ENCODE results near the gene CPVL. TPM values are rescaled to one million over a fixed set of nuclear protein-coding genes. Genes with fewer than 3 reads are reported as not detected.
A peak's percentile ranks its signal among the peaks of the same experiment; 100 is the strongest.

CPVL gene
- total RNA-seq, 1 experiment from 2014 or later: 27.5 TPM

DNA sequence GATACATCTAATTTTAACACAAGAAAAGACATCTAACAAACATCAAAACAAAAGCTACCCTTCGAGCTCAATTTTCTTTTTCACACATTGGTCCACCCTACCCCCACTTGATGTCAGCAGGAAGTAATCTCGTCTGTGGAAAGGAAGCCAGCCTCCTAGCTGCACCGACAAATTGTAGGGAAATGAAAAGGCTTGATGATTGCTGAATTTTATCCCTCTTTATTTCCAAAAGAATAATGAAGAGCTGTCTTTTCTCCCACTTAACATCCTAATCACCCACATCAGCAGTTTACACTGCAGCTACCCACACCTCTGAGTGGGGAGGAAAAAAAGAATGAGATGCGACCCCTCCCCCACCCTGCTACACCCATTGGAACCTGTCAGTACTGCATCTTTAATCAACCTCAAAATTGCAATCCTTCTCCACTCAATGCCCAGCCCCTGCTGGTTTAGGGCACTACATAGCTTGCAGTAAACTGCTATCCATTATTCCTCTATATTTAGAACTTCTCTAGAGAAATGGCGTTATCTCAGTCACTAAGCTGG, 10.6 kb upstream of the CPVL start:
- no peak for DNase-seq (ENCODE audit: low spot score)

DNA sequence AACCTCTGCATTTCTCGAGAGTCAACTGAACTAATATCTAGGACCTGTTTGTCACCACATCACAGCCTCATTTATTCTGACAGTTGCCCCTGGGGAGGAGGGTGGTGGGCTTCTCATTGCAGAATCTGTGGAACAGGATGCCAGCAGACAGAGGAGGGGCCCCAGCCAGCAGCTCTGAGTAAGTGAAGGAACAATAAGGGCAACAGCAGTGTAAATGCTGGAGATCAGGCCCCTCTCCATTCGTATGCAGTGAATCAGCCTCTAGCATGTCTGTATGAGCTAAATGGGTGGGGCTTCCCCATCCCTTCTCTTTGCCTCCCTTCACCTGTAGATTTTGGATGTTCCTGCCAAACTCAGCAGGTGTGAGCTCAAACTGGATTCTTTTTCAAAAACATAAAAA, 7.7 kb upstream of the CPVL start:
- DNase-seq (ENCODE audit: low spot score): no peak

DNA sequence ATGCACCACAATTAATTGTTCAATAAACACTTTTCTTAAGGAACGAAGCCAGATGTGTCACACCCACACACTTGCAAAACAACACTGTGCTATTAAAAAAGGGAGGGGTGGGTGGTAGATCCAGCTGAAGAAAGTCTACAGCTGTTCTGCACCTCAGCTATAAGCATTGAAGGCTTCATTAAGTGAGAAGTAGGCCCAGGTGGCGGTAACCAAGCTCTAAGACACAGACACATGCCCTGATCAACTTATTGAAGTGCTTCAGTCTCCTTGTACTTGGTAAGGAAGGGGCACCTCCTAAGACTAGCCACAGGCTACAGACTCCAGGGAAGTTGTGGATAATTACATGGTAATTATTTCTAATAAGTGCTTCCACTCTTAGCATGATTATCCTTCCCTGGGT, 4.5 kb upstream of the CPVL start:
- DNase-seq (ENCODE audit: low spot score): no peak

DNA sequence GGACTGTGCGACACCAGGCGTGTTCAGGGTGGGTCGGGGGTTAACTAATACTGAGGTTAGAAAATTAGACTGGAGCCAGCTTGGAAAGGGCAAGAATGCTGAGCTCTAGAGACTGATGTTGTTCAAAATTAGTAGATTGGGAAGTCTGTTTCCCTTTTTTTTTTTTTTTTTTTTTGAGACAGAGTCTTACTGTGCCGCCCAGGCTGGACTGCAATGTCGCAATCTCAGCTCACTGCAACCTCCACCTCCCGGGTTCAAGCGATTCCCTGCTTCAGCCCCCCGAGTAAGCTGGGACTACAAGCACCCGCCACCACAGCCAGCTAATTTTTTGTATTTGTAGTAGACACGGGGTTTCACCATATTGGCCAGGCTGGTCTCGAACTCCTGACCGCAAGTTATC, 2.7 kb upstream of the CPVL start:
- no peak for DNase-seq (ENCODE audit: low spot score)

DNA sequence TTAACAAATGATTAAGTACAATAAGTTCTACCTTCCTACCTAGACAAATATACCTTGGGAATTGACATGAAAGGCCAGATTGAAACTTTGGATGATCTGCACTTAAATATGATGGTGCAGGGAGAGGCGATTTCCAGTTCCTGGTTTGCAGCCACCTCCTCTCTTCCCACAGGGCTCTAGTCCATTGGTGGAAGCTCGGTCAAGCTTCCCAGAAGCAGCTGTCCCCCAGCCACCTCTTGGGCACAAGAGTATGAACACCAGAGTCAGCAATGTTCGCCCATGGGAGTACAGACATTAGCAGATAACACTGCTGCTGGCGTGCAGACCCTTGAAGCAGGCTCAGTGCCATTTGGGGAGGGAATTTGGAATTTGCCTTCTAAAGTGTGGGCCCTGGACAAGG, 1.5 kb upstream of the CPVL start:
- DNase-seq (ENCODE audit: low spot score): no peak

DNA sequence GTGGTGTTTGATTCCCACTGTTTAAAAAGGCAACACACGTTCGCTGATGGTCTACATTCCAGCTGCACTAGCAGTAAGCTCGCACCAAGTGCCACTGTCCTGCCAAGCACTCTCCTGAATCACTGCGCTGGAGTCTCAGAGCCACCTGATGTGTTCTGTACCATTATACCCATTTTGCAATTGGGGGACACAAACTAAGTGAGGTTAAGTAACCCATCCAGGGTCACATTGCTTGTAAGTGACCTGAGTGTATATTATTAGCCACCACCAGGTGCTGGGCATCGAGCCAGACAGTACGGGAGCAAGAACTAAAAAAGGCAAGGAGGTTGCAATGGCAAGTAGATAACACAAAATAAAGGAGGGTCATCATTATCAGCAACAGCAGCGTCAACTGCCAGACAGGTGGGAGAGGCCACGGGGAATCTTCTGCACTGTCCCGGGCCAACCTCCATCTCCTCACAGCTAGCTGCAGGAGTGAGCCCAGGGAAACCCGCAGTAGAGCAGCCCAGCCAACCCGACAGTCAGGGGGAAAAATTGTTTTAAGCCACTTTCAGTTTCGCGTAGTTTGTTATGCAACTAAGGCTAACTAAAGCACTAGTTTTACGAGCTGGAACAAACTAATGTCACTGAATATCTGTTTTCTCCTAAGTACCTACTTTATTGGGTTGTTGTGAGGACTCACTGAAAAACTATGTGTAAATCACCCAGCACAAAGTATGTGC, 712 bp upstream of the CPVL start:
- DNase-seq (ENCODE audit: low spot score): peak; percentile 14

DNA sequence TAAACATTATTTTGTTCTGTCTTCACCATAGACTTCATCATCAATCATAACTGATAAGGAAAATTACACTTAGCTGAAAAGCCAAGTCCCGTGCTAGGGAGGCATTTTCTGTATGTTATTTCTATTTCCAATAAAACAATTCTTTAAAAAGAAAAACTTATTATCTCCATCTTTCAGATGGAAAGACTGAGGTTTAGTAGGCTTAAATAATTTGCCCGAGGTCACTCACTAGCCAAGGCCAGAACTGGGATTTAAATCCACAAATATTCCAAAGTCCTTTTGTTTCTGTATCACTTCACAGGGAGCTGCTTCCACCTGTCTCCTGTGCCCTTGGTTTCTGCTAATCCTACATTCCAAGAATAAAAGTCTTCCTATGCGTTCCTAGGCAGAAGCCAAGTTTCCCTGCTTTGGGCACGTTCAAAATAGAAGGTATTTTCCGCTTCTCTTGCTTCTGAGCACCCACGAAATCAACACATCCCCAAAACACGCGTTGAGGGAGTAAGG, 732 bp downstream of the CPVL start:
- no peak for DNase-seq (ENCODE audit: low spot score)

DNA sequence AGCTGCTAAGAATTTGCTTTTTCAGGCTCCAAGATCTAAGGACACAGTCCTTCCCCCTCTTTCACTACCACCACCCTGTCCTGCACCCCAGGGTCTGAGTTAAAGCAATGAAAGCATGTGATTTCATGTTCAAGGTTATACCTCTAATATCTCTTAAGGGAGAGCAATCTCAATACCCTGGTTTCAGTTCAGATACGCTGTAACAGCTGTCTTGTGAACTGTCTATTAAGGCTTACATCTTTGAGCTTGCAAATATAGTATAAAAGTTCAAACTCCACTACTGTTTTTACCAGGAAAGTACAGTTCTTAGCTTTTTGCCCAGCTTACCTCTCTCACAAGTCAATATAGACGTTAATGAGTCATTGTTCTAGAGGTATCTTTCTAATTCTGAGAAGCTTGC, 2.6 kb downstream of the CPVL start:
- DNase-seq (ENCODE audit: low spot score): no peak

DNA sequence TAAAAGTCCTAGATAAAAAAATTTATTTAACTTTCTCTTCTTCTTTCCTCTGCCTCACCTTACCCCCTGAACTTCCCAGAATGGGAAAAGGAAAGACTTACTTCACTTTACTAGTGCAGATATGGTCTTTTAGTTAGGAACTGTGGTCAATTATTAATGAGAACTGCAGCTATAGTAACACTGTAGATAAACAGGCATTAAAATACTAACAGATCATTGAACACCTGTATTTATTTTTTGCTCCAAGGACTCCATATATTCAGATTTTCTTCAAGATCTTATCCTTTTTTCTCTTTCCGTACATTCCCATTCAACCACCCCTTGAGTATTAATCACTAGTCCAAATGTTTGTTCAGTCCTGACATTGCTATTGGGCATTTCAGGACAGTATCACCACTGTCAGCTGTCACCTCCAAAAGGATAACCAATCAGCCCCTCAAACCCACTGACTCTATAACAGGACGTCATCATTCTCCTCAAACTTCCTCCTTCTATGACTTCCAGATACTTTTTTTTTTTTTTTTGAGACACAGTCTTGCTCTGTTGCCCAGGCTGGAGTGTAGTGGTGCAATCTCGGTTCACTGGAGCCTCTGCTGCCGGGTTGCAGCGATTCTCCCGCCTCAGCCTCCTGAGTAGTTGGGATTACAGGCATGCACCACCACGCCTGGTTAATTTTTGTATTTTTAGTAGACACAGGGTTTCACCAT, 4.2 kb downstream of the CPVL start:
- DNase-seq (ENCODE audit: low spot score): no peak

DNA sequence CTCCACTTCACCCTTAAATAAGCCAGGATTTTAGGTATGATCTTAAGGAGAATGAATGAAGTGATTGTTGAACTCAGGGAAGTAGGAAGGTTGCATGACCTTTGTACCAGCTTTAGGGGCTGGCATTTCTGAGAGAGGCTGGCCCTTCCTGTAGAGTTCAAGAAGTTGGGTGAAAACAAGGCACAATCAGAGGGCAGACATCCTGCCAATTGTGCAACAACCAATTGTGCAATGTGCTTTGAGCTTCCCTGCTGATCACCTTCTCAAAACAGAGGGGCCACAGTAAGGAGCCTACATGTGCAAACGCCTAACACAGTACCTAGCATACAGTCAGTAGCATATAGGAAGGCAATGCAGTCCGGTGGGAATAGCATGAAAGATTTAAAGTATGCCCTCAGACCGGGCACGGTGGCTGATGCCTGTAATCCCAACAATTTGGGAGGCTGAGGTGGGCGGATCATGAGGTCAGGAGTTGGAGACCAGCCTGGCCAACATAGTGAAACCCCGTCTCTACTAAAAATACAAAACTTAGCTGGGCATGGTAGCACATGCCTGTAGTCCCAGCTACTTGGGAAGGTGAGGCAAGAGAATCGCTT, 5.4 kb downstream of the CPVL start:
- no peak for DNase-seq (ENCODE audit: low spot score)

DNA sequence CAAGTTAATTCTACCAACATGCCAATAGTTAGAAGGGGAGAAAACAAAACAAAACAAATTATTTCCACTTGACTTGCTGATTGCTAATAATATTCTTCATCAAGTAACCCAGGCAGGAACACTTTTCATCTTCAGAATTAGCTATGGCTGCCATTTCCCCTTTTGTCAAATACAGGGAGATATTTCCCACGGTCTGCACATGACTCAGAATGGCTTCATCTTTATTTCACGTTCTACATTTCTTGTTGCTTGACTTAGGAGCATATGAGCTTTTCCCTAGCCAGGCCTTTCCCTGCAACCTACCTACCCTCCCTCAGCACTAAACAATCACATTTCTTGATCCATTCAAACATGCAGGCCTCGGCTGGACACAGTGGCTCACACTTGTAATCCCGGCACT, 6.5 kb downstream of the CPVL start:
- peak; percentile 67 for DNase-seq (ENCODE audit: low spot score)

DNA sequence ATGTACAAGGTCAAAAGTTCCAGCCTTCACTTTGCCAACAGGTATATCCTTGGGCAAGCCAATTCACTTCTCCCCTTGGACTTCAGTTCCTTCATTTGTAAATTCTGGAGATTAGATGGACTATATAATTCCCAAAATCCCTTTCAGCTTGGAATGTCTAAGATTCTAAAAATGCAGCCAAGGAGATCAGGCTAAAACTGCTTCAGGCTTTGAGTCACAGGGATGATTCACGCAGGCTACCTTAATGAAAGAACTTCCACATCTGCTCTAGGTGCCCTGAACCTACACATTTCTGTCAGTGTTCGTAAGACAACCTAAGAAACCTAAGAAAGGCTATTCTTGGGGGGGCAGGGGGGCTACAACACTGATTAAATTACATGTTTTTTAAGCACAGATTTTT, 7.1 kb downstream of the CPVL start:
- peak; percentile 84 for DNase-seq (ENCODE audit: low spot score)

DNA sequence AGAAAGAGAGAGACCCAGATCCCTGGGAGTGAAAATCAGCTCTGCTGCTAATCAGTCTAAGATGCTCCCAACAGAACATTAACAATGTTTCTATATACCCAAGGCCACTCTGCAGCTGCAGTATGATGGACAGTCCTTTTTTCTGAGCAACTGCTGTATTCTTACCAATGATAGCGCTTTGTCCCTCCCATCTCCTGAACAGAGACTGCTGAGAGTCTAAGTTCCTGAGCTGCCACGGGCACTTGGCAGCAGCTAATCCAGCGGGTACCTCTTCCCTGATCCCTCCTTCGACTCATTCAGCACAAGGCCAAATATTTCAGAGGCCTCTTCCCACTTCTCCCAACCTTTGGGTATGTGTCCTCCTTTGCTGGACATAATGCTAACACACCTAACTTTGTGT, 7.7 kb downstream of the CPVL start:
- no peak for DNase-seq (ENCODE audit: low spot score)

DNA sequence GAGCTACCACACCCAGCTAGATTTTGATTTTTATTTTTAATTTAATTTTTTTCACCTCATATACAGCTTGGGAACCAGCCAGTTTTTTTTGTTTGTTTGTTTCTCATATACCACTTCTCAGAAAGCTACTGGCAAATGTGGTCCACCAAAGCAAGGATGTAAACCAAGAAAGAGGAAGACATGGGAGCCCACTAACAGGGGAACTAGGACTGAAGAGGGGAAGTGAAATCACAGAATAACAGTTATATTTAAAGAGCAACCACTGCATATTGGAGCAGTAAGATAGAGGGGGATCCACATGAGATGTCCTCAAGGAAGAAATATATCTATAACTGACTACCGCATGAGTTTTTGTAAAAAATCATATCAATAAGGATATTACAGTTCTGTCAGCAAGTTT, 10.5 kb downstream of the CPVL start:
- no peak for DNase-seq (ENCODE audit: low spot score)

DNA sequence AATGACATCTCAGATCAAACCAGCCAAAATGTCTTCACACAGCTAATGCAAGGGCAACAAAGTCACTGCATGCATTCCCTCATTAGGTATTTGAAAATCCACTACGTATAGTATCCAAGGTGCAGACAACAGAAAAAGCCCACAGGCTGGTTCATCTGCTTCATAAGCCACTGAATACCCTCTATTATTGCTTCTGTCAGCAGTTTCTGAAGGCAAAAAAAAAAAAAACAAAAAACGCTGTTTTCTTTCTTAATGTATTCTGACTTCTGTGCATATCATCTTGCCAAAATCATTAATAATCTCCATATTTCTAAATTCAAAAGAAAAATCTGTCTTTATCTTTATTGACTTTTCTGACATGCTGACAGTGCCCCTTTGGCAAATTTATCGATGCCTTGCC, 13.4 kb downstream of the CPVL start:
- no peak for DNase-seq (ENCODE audit: low spot score)

DNA sequence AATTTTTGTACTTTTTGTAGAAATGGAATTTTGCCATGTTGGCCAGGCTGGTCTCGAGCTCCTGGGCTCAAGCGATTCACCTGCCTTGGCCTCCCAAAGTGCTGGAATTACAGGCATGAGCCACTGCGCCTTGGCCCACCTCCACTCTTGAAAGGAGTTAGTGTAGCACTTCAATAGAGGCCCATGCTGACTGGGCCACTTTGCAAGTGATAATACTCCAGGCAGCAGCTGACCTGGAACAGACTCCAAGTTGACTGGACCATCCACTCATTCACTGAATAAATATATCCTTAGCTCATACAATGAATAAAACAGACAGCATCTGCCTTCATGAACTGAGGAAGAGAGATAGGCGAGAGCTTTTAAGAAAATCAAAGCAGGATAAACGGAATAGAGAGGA, 14.7 kb downstream of the CPVL start:
- no peak for DNase-seq (ENCODE audit: low spot score)

DNA sequence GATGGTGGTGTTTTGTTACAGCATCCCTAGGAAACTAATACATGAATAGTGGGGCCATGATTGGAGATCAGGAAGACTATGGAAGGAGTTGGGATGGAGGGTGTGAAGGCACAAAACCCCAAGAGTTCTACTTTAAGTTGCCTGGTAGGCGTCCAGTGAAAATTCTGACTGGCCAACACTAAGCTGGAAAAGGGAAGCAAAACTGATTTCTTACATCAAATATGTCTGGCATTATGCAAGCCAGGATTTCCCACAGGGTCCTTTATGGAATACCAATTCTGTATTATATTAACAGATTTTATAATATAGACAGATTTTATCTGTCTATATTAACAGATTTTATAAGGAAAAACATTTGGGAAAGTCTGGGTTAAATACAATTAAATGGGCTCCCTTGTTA, 16.2 kb downstream of the CPVL start:
- no peak for DNase-seq (ENCODE audit: low spot score)

DNA sequence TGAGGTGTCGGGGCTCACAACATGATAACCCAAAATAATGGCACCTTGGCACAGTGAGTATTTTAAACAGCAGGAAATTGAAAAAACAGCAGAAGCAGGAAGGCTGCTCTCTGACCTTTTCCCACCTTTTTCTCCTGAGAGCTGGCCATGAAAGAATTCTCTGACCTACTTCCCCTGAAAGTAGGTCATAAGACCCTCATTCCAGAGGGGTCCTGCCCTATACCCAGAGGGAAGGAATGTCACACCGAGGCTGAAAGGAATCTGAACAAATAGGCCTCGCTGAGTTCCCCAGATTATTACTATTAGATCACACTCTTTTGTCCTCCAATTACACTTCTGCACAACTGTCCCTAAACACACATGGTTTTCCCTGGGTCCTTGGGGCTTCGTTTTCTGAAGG, 18.8 kb downstream of the CPVL start:
- no peak for DNase-seq (ENCODE audit: low spot score)

DNA sequence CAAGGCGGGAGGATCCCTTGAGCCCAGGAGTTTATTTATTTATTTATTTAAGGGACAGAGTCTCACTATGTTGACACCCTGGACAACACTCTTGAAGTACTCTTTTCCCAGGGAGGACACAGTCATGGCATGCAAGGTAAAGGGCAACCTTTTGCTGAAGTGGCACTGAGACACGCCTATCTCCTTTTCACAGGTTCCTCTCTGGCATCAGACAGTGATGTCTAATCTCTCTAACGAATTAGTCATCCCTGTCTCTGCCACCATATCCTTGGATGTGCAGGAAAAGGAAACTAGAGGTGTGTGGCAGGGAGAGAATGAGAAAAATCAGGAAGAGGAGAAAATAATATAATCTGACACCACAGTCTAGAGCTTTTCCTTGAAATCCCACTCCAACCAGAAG, 19.5 kb downstream of the CPVL start:
- peak; percentile 31 for DNase-seq (ENCODE audit: low spot score)

DNA sequence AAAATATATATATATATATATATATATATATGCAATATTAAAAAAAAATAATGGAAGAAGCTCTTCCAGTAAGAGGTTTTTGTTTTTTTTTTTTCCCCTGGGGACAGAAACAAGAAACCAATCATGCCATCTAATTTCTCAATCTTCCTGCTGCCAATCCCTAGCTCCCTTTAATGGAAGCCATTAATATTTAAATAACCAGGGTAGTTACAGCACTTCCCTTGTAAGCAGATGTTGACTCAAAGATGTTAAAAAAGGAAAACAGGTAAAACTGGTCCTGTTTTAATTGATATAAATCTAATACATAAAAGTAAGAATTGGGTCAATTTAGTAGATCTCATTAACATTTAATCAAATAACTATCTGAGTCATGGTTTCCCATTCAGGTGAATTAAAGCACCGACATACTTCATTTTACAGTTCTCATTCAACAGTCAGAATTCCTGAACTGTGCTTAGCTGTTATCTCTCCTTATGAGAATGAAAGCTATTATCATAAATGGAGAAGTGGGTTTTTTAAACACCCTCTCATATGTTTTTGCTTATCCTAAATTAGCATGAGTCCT, 22.6 kb downstream of the CPVL start:
- DNase-seq (ENCODE audit: low spot score): no peak

DNA sequence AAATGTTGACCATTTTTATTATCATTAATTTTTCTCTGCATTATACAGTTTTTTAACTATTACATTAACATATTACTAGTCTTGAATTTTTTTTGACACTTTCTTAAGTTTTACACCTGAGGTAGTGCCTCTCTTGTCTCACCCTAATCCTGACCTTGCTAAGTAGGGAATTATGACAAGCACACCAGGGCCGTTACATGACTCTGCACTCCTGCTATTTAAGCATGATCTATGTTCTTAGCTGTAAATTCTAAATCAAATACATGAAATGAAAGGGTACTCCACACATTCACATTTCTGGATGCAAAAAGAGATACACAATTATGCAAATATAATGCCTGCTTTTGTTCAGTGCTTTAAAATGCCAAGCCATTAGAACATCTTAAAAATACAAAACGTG, 23.6 kb downstream of the CPVL start:
- no peak for DNase-seq (ENCODE audit: low spot score)

DNA sequence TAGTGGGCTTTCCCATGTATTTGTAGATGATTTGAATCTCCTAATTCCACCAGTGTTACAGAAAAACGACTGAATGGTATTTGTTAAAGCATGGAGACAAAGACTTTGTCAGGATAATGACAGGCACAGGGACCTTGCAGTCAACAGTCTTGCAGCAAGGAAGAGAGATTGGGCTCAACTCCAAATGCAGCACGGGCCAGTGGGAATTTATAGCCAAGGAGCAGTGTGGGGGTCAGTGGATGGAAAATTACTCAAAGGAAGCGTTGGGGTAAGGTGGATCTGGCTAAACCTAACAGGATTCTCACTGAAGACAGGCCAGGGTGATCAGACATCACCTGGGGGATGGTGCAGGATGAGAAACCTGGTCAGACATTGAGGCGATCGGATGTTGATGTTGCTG, 24.3 kb downstream of the CPVL start:
- DNase-seq (ENCODE audit: low spot score): no peak

DNA sequence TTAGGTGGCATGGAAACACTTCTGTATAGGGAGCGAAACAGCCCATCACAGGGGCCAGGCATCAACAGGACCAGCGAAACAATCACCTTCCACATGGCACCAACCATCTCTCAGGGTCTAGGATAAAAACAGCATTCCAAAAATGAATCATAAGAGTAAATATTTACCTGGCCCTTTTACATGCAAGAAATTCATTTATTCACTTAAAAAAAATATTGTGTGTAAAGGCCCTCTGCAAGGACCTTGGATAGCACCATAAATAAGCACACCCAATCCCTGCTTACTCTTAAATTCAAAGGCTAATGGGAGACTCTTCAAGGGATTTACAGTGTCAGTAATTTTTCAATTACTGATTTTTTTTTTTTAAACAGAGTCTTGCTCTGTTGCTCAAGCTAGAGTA, 25.4 kb downstream of the CPVL start:
- no peak for DNase-seq (ENCODE audit: low spot score)
